HepG2 (cell line): ENCODE measurements around the gene DTWD2. TPM values are rescaled to one million over a fixed set of nuclear protein-coding genes. Genes with fewer than 3 reads are reported as not detected.

Experiments
- ETV6 ChIP-seq: sonication (generic); formaldehyde crosslinking; conservative IDR thresholded peaks from 2 replicates; pipeline ENCODE4 v1.4.0; 2020; ENCODE audit warnings: missing genetic modification reagents
- FOXJ3 ChIP-seq: sonication (generic); formaldehyde crosslinking; IDR thresholded peaks from 2 replicates; pipeline ENCODE4 v1.4.0; 2020; ENCODE audit warnings: missing genetic modification reagents, mild to moderate bottlenecking, borderline replicate concordance
- HNF4A ChIP-seq: sonication (generic); formaldehyde crosslinking; IDR thresholded peaks from 2 replicates; pipeline ENCODE4 v1.4.0; 2020; ENCODE audit warnings: missing genetic modification reagents
- JDP2 ChIP-seq: sonication (generic); formaldehyde crosslinking; IDR thresholded peaks from 2 replicates; pipeline ENCODE4 v1.8.1; 2022; ENCODE audit warnings: missing genetic modification reagents, borderline replicate concordance
- KDM6A ChIP-seq: IDR thresholded peaks from 2 replicates; pipeline ENCODE4 v1.6.1; 2016; ENCODE audit warnings: low read depth
- MIXL1 ChIP-seq: IDR thresholded peaks from 2 replicates; pipeline ENCODE4 v1.6.1; 2016
- MYNN ChIP-seq: sonication (generic); formaldehyde crosslinking; IDR thresholded peaks from 2 replicates; pipeline ENCODE4 v1.4.0; 2020; ENCODE audit warnings: mild to moderate bottlenecking, low read depth, missing genetic modification reagents
- RCOR2 ChIP-seq: IDR thresholded peaks from 2 replicates; pipeline ENCODE4 v1.6.1; 2016; ENCODE audit warnings: missing biosample characterization, missing genetic modification reagents
- RORA ChIP-seq: sonication (generic); formaldehyde crosslinking; IDR thresholded peaks from 2 replicates; pipeline ENCODE4 v1.5.0; 2020; ENCODE audit warnings: mild to moderate bottlenecking, missing genetic modification reagents, moderate library complexity
- SALL1 ChIP-seq: sonication (generic); formaldehyde crosslinking; IDR thresholded peaks from 2 replicates; pipeline ENCODE4 v1.8.0; 2022; ENCODE audit warnings: mild to moderate bottlenecking, missing genetic modification reagents
- SNRNP70 ChIP-seq: fragments of 200-400 bp; formaldehyde crosslinking; IDR thresholded peaks from 2 replicates; pipeline ENCODE4 v1.6.1; 2017; ENCODE audit warnings: mild to moderate bottlenecking, low read depth, low read length, moderate library complexity
- STAG1 ChIP-seq: sonication (generic); formaldehyde crosslinking; IDR thresholded peaks from 2 replicates; pipeline ENCODE4 v1.4.0; 2020; ENCODE audit warnings: missing genetic modification reagents
- TBX2 ChIP-seq: sonication (generic); formaldehyde crosslinking; IDR thresholded peaks from 2 replicates; pipeline ENCODE4 v1.5.0; 2020; ENCODE audit warnings: missing genetic modification reagents, mild to moderate bottlenecking, borderline replicate concordance
- U2AF1 ChIP-seq: fragments of 200-400 bp; formaldehyde crosslinking; optimal IDR thresholded peaks from 2 replicates; pipeline ENCODE3; 2017; ENCODE audit warnings: mild to moderate bottlenecking, low read depth, low read length
- WIZ ChIP-seq: sonication (generic); formaldehyde crosslinking; IDR thresholded peaks from 2 replicates; pipeline ENCODE4 v1.5.1; 2020; ENCODE audit warnings: mild to moderate bottlenecking, missing genetic modification reagents
- ZNF10 ChIP-seq: sonication (generic); formaldehyde crosslinking; IDR thresholded peaks from 2 replicates; pipeline ENCODE4 v1.4.0; 2020; ENCODE audit warnings: mild to moderate bottlenecking, low read depth, missing genetic modification reagents, borderline replicate concordance
- ZNF331 ChIP-seq: sonication (generic); formaldehyde crosslinking; IDR thresholded peaks from 2 replicates; pipeline ENCODE4 v1.4.0; 2020; ENCODE audit warnings: missing genetic modification reagents
- ZNF335 ChIP-seq: sonication (generic); formaldehyde crosslinking; IDR thresholded peaks from 2 replicates; pipeline ENCODE4 v1.4.0; 2020; ENCODE audit warnings: missing genetic modification reagents
- ZNF605 ChIP-seq: sonication (generic); formaldehyde crosslinking; IDR thresholded peaks from 2 replicates; pipeline ENCODE4 v1.8.0; 2022; ENCODE audit warnings: mild to moderate bottlenecking, missing genetic modification reagents
- ZNF660 ChIP-seq: sonication (generic); formaldehyde crosslinking; IDR thresholded peaks from 2 replicates; pipeline ENCODE4 v1.5.1; 2020; ENCODE audit warnings: mild to moderate bottlenecking, low read depth, missing genetic modification reagents, borderline replicate concordance
- ZNF75D ChIP-seq: sonication (generic); formaldehyde crosslinking; IDR thresholded peaks from 2 replicates; pipeline ENCODE4 v1.8.1; 2023; ENCODE audit warnings: missing genetic modification reagents, mild to moderate bottlenecking, borderline replicate concordance
- ZNF772 ChIP-seq: sonication (generic); formaldehyde crosslinking; IDR thresholded peaks from 2 replicates; pipeline ENCODE4 v1.5.0; 2020; ENCODE audit warnings: mild to moderate bottlenecking, missing genetic modification reagents
- ZNF782 ChIP-seq: sonication (generic); formaldehyde crosslinking; IDR thresholded peaks from 2 replicates; pipeline ENCODE4 v1.4.0; 2020; ENCODE audit warnings: missing genetic modification reagents, mild to moderate bottlenecking, borderline replicate concordance
- ZNF788 ChIP-seq: sonication (generic); formaldehyde crosslinking; IDR thresholded peaks from 2 replicates; pipeline ENCODE4 v1.5.0; 2020; ENCODE audit warnings: mild to moderate bottlenecking, missing genetic modification reagents, borderline replicate concordance
- ZNF83 ChIP-seq: sonication (generic); formaldehyde crosslinking; IDR thresholded peaks from 2 replicates; pipeline ENCODE4 v1.4.0; 2020; ENCODE audit warnings: missing genetic modification reagents, mild to moderate bottlenecking, borderline replicate concordance
- ZNF883 ChIP-seq: sonication (generic); formaldehyde crosslinking; IDR thresholded peaks from 2 replicates; pipeline ENCODE4 v1.5.1; 2020; ENCODE audit warnings: mild to moderate bottlenecking, missing genetic modification reagents; ENCODE audit errors: not compliant biosample characterization
- polyA plus RNA-seq, 8 experiments: library from polyadenylated mRNA; depleted of rRNA in 3 of 8; stranded (reverse) in 7 of 8; unstranded in 1 of 8; fragments of >200 nt; fragmentation: Illumina TruSeq in 4 of 8; extraction: Trizol in 4 of 8; gene quantifications; 2 replicates each; pipeline versions ENCODE4 v1.2.1 to v1.2.3, GENCODE V29; 2011 to 2016; ENCODE audit warnings: low read depth in 4 of 8, missing spikeins in 1 of 8, mixed read lengths in 1 of 8; ENCODE audit not compliant: insufficient read depth in 1 of 8
- total RNA-seq, 5 experiments: library from RNA; depleted of rRNA; stranded (reverse); fragments of >200 nt; fragmentation: Illumina TruSeq; extraction: Trizol; gene quantifications; 2 replicates each; pipeline ENCODE4 v1.2.3, GENCODE V29; 2016; ENCODE audit warnings: low read depth in 1 of 5
- TF ChIP-seq, protein P1 (sequence below): sonication (generic); formaldehyde crosslinking; conservative IDR thresholded peaks from 2 replicates; pipeline ENCODE4 v1.8.0; 2022; ENCODE audit warnings: mild to moderate bottlenecking, moderate library complexity, missing genetic modification reagents
- TF ChIP-seq, protein P2 (sequence below): IDR thresholded peaks from 2 replicates; pipeline ENCODE4 v1.6.1; 2016; ENCODE audit warnings: low read depth
- TF ChIP-seq, protein P3 (sequence below): sonication (generic); formaldehyde crosslinking; IDR thresholded peaks from 2 replicates; pipeline ENCODE4 v1.4.0; 2020; ENCODE audit warnings: missing genetic modification reagents

The DTWD2 gene
- total and polyA plus RNA-seq, 2 of the 13 experiments (the other 11 are each of a cell fraction or from before 2014, with no cell fraction given): 1.6 to 6.0 TPM

- peak; percentile 67 for TF ChIP-seq HNF4A
- no peak for TF ChIP-seq ZNF75D
- TF ChIP-seq ZNF788 (CRISPR knock-in tag): no peak
- TF ChIP-seq ZNF83 (CRISPR knock-in tag): no peak
- TF ChIP-seq, protein P1, sequence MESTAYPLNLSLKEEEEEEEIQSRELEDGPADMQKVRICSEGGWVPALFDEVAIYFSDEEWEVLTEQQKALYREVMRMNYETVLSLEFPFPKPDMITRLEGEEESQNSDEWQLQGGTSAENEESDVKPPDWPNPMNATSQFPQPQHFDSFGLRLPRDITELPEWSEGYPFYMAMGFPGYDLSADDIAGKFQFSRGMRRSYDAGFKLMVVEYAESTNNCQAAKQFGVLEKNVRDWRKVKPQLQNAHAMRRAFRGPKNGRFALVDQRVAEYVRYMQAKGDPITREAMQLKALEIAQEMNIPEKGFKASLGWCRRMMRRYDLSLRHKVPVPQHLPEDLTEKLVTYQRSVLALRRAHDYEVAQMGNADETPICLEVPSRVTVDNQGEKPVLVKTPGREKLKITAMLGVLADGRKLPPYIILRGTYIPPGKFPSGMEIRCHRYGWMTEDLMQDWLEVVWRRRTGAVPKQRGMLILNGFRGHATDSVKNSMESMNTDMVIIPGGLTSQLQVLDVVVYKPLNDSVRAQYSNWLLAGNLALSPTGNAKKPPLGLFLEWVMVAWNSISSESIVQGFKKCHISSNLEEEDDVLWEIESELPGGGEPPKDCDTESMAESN (CRISPR knock-in tag): no peak
- TF ChIP-seq ZNF335 (CRISPR knock-in tag): no peak
- no peak for TF ChIP-seq U2AF1
- no peak for TF ChIP-seq RCOR2 (CRISPR knock-in tag)
- peak; percentile 44; the same call in 1 of the 2 replicates for TF ChIP-seq FOXJ3 (CRISPR knock-in tag)
- no peak for TF ChIP-seq RORA
- TF ChIP-seq, protein P2, sequence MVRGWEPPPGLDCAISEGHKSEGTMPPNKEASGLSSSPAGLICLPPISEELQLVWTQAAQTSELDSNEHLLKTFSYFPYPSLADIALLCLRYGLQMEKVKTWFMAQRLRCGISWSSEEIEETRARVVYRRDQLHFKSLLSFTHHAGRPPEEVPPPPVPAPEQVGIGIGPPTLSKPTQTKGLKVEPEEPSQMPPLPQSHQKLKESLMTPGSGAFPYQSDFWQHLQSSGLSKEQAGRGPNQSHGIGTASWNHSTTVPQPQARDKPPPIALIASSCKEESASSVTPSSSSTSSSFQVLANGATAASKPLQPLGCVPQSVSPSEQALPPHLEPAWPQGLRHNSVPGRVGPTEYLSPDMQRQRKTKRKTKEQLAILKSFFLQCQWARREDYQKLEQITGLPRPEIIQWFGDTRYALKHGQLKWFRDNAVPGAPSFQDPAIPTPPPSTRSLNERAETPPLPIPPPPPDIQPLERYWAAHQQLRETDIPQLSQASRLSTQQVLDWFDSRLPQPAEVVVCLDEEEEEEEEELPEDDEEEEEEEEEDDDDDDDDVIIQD (CRISPR knock-in tag): 0 out of 2 replicates have a peak, but pooled peaks have one; percentile 15
- no peak for TF ChIP-seq ZNF772 (CRISPR knock-in tag)
- TF ChIP-seq WIZ: no peak
- TF ChIP-seq ZNF660 (CRISPR knock-in tag): no peak
- TF ChIP-seq ZNF605: no peak
- TF ChIP-seq ZNF331 (CRISPR knock-in tag): 0 out of 2 replicates have a peak, but pooled peaks have one; percentile 13
- no peak for TF ChIP-seq SNRNP70
- TF ChIP-seq MYNN (CRISPR knock-in tag): no peak
- TF ChIP-seq, protein P3, sequence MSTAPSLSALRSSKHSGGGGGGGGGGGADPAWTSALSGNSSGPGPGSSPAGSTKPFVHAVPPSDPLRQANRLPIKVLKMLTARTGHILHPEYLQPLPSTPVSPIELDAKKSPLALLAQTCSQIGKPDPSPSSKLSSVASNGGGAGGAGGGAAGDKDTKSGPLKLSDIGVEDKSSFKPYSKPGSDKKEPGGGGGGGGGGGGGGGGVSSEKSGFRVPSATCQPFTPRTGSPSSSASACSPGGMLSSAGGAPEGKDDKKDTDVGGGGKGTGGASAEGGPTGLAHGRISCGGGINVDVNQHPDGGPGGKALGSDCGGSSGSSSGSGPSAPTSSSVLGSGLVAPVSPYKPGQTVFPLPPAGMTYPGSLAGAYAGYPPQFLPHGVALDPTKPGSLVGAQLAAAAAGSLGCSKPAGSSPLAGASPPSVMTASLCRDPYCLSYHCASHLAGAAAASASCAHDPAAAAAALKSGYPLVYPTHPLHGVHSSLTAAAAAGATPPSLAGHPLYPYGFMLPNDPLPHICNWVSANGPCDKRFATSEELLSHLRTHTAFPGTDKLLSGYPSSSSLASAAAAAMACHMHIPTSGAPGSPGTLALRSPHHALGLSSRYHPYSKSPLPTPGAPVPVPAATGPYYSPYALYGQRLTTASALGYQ (CRISPR knock-in tag): peak; percentile 55; the same call in 1 of the 2 replicates
- no peak for TF ChIP-seq STAG1 (CRISPR knock-in tag)
- no peak for TF ChIP-seq ETV6 (CRISPR knock-in tag)
- no peak for TF ChIP-seq ZNF782 (CRISPR knock-in tag)
- TF ChIP-seq ZNF10 (CRISPR knock-in tag): no peak
- TF ChIP-seq KDM6A (CRISPR knock-in tag): 0 out of 2 replicates have a peak, but pooled peaks have one; percentile 30
- TF ChIP-seq TBX2 (CRISPR knock-in tag): peak; percentile 56
- TF ChIP-seq MIXL1 (CRISPR knock-in tag): peak; percentile 92
- TF ChIP-seq JDP2 (CRISPR knock-in tag): no peak
- TF ChIP-seq SALL1: no peak; the same call in 1 of the 2 replicates
- TF ChIP-seq ZNF883: no peak
Observed at GRCh38 chr5:119009131-119009530, 20.8 kb upstream of the DTWD2 start (continued).
